Stimulated activated CD8-positive, alpha-beta memory T cell treated with anti-CD3 and anti-CD28 coated beads, Interleukin-7, amount 100 ng/mL, for 1 hour (primary cell): Measurements from ENCODE around the gene KLK13.
A peak's percentile ranks its signal among the peaks of the same experiment; 100 is the strongest.

Experiments
- DNase-seq, 2 donors: peaks; one replicate each; pipeline ENCODE4 v3.0.0-alpha.2; 2020; ENCODE audit warnings: low read depth in 2 of 2

The KLK13 gene

GRCh38 chr19:51064534-51065220 lies at the start of gene KLK13:
KLK13 (minus strand) TSS chr19:51065092; CDS start chr19:51065067, 25 bp downstream.
- DNase-seq = no peak

- no peak for DNase-seq
Measured at GRCh38 chr19:51114087-51114729, 49.3 kb upstream of the KLK13 start.

DNA sequence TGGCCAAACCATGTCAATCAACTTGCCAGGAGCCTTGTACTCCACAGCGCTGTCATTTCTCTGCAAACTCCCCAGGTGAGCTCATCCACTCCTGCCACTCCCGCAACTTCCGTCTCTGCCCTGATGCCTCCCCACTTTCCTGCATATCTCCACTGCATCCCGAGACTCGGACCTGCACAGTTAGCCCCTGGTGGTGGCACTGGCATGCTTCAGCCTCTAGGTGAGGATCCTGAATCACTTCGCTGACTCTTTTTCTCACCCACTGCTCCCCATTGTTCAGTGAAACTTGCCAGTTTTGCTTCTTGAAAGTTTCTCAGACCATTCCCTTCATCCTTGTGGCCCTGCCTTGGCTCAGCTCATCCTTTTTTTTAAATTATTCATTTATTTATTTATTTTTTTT lies 46.7 kb upstream of the KLK13 start:
- DNase-seq = no peak

- no peak for DNase-seq
Measured at GRCh38 chr19:51110666-51110971, 45.7 kb upstream of the KLK13 start.

- DNase-seq = no peak
Measured at GRCh38 chr19:51108805-51109146, 43.9 kb upstream of the KLK13 start.

DNA sequence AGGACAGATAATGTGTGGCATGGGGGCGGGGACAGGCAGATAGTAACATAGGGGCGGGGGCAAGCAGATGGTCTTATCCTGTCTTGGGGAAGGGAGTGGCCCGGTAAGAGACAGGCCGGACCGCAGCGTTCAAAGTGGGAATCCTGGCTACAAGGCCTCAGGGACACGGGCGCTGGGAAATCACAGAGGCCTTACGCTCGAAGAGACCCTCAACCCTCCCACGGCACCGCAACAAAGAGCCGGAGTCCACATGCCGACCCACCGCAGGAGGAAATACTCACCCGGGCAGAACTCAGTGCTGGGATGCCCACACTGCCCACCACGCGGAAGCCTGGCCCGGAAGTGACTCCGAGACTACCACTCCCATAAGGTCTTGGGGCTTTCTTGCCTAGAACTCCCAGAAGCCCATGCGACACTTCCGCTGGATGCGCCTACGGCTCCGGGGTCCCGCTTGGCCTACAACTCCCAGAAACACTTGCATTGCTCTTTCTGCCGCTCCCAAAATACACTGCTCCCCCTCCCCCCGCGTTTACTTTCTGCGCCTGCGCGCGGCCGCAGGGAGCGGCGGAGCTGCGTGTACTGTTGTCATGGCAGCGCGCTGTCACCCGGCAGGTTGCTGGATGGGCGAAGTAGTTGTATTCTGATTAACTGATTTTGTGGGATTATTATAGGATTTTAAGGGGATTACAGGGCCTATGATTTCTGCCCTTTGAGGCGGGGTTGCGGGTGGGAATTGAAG lies 43.3 kb upstream of the KLK13 start, which contains the start of gene CTU1:
TSS of gene CTU1 (minus strand) at position 344 of the 739 bp plus-strand sequence. CDS start 3,840 bp downstream, outside the sequence.
- peak; percentile 93 to 94 for DNase-seq

GRCh38 chr19:51107406-51108065 lies 42.6 kb upstream of the KLK13 start:
- no peak for DNase-seq

GRCh38 chr19:51103926-51104341 lies 39.0 kb upstream of the KLK13 start:
- no peak for DNase-seq

GRCh38 chr19:51102991-51103390 lies 38.1 kb upstream of the KLK13 start:
- no peak for DNase-seq

DNA sequence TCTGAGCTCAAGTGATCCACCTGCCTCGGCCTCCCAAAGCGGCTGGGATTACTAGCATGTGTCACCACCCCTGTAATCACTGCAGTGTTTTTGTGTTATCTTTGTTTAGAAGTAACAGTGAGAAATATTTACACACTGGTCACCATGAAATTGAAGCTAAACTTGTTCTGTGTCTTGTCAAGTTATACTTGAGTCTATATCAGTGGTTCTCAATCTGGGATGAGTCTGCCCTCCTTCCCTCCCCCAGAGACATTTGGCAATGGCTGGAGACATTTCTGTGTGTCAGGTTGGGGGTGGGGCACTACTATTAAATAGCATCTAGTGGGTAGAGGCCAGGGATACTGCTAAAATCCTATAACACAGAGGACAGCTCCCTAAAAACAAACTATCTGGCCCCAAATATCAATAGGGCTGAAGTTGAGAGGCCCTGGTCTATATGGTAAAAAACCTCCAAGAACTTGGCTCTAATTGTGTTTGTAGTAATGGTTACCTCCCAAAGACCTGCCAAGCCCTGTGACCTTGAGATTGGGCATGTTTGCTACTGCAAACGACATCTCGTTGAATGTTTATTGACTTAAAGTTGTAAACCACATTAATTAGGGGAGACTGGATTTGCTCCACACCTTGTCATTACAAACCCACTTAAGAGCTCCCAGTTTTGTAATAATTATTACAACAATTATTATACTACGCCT lies 36.4 kb upstream of the KLK13 start:
- no peak for DNase-seq

- no peak for DNase-seq
Measured at GRCh38 chr19:51100601-51101000, 35.7 kb upstream of the KLK13 start.

- no peak for DNase-seq
Measured at GRCh38 chr19:51099047-51099382, 34.1 kb upstream of the KLK13 start.

DNA sequence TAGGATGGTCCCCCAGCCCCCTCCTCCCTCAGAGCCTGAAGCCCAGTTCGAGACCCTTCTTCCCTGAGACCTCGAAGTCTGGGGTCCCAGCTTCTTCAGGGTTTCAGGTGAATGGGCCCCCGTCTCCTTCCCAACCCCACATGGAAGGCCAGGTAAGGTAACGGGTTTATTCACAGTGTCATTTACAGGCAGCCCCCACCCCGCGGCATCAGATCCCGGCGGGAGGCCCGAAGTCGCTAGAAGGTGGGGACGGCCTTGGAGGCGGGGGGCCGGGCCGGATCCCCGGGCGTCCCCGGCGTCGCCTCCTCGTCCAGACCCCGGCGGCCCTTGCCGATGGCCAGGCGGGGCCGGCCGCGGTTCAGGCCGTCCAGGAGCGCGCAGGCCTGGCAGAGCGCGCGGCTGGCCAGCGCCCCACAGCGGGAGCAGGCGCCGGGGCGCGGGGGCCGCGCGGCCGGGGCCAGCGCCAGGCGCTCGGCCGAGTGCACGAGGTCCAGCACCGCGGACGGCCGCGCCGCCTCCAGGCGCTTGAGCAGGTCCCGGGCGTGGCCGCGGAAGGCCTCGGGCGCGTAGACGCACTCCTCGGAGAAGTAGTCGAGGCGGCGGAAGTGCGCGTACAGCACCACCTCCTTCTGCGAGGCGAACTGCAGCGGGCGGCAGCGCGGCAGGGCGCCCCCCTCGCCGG lies 33.6 kb upstream of the KLK13 start:
- peak in 1 of 2 donors; percentile 19 for DNase-seq

DNA sequence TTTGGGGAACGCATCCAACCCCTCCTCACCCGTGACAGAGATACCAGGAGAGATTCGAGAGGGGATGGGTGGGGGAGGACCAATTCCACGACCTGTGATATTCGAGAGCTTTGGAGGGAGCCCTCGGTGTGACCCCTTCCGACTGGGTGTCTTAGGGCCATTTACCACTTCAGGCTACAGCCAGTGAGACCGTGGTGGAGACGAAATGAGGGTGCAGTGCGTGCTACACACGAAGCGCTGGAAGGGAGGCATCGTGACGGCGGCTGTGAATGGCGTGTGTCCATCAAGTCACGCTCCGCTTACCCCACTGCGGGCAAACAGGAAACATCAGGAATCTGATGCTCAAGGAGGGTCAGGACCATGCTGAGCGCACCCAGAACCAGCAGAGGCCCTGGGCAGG lies 32.9 kb upstream of the KLK13 start:
- no peak for DNase-seq

DNA sequence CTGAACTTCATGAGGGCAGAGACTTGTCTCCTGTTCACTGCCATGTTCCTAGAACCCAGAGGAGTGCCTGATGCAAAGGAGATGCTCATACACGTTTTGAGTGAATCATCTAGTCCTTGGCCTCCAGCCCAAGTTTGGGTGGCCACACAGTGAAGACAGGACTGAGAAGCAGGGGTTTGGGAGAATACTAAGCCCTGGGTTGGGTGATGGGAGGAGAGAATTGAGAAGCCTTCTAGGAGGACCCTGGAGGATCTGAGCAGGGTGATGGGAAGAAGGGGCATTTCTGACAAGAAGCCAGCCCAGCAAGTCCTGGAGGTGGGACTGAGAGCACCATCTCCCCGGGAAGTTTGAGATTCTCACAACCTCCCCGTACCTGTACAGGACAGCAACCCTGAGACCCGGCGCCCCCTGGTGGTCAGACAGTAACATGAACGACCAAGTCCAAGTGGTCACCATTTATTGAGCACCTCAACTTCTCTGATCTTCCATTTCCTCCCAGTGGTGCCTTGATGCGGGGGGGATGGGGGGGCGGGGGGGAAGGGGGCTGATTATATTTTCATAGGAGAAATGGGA lies 32.4 kb upstream of the KLK13 start:
- DNase-seq = peak in 1 of 2 donors; percentile 48

- no peak for DNase-seq
Measured at GRCh38 chr19:51096473-51097165, 31.7 kb upstream of the KLK13 start.

- no peak for DNase-seq
Measured at GRCh38 chr19:51094696-51095279, 29.9 kb upstream of the KLK13 start.

DNA sequence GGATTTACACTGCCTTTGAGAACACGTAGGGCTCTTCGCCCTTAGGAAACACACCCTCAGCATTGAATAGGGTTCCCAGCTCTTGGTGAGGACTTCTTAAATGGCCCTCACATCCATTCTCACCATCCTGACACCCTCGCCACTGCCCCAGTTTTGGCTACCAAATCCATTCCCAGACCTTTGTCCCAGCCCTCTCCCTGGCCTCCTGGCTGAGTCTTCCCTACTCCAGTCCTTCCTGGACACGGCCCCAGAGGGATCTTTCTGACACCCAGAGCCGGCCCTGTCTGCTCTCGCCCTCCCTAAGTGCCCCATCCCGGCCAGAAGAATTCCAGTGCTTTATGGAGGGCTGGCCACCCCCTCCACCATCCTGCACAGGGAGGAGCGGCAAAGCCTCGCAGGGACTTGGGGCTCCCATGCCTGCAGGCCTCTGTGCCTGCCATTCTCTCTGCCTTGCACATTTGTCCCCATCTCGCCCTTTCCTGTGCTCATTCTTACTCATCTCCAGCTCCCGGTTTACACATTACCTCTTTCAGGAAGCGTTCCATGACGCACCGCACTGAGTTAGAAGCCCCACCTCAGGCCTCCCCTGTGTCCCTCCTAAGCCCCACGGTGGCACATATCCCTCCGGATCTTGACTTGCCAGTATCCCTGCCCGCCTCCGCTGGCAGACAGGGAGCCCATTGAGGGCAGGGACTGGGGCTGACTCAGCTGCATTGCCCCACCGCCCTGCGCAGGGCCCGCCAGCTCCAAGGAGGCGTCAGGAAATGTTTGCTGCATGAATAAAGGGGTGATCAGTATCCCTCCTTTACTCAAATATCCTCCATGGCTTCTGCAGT lies 28.8 kb upstream of the KLK13 start:
- no peak for DNase-seq

- DNase-seq = no peak
Measured at GRCh38 chr19:51093101-51093500, 28.2 kb upstream of the KLK13 start.
